ENCODE measurements around the gene S100A16. TPM values are rescaled to one million over a fixed set of nuclear protein-coding genes. Genes with fewer than 3 reads are reported as not detected.
"Not testable (repeated sequence)": the region's sequence is repeated elsewhere in the genome, so short reads cannot be mapped to it uniquely, and the experiment has no call there.

S100A16 gene
- total RNA-seq, 1 experiment from 2014 or later = 14.6 TPM

- no peak for ATAC-seq
- 0 out of 2 replicates have a peak, but pooled peaks cover 2% of the 10 kb centered on the region for H3K27me3 Mint-ChIP-seq (ENCODE audit: low read depth)
- no peak for DNase-seq (ENCODE audit: low spot score)
- TF ChIP-seq ZBTB21 (CRISPR knock-in tag; IDR thresholded peaks at IDR 0.05; ENCODE audit: borderline replicate concordance) (no peak), SMAD3 (CRISPR knock-in tag; IDR thresholded peaks at IDR 0.05; ENCODE audit: borderline replicate concordance) (no peak), FOXP4 (CRISPR knock-in tag; IDR thresholded peaks at IDR 0.05) (no peak), TCF7 (CRISPR knock-in tag; IDR thresholded peaks at IDR 0.05; ENCODE audit: low read depth) (no peak)
- H3K9me3 Mint-ChIP-seq = no peaks in the 10 kb centered on the region
- H3K4me3 Mint-ChIP-seq = no peak overlapping the region
- peaks cover 16% of the 10 kb centered on the region for H3K4me1 Mint-ChIP-seq
- ChIA-PET POLR2A (no interaction called here), CTCF (interaction anchor here (1.2 to 2.4 kb wide), 5 partner anchors 10 to 84 kb away, joined by 5 to 9 read pairs (median 6); partner anchors contain the start of genes CHTOP, S100A13 and S100A16)
- no peak overlapping the region for H3K27ac Mint-ChIP-seq
- peaks cover 3% of the 10 kb centered on the region; the same call in 1 of the 2 replicates for H3K36me3 Mint-ChIP-seq
These were observed 34.4 kb downstream of the S100A16 start for GRCh38 chr1:153578490-153578889.

- 0 out of 2 replicates have a peak, but pooled peaks cover 2% of the 10 kb centered on the region for H3K27me3 Mint-ChIP-seq (ENCODE audit: low read depth)
- CTCF ChIA-PET = interaction anchor here (0.6 to 2.7 kb wide), 10 partner anchors 9 to 83 kb away, joined by 3 to 30 read pairs (median 4); partner anchors contain the start of genes CHTOP, S100A1, S100A13 and S100A14
- no peaks in the 10 kb centered on the region for H3K9me3 Mint-ChIP-seq
- no peak overlapping the region for H3K27ac Mint-ChIP-seq
- no peak for TF ChIP-seq ZNF219 (CRISPR knock-in tag; IDR thresholded peaks at IDR 0.05; ENCODE audit: borderline replicate concordance)
- TF ChIP-seq AR (CRISPR knock-in tag; IDR thresholded peaks at IDR 0.05) = no peak
- POLR2A ChIA-PET = interaction anchor here (0.8 to 1.1 kb wide), 2 partner anchors 21 to 57 kb away, joined by 3 to 4 read pairs; no protein-coding TSS in a partner anchor
- no peak overlapping the region for H3K4me3 Mint-ChIP-seq
- peaks cover 16% of the 10 kb centered on the region for H3K4me1 Mint-ChIP-seq
- ATAC-seq (no peak), DNase-seq (ENCODE audit: low spot score) (no peak)
- H3K36me3 Mint-ChIP-seq = peaks cover 3% of the 10 kb centered on the region; the same call in 1 of the 2 replicates
These were observed 35.3 kb downstream of the S100A16 start for GRCh38 chr1:153577624-153578051.

- Mint-ChIP-seq H3K4me3 (no peak overlapping the region), H3K9me3 (no peaks in the 10 kb centered on the region), H3K27ac (no peak overlapping the region), H3K36me3 (peaks cover 3% of the 10 kb centered on the region; the same call in 1 of the 2 replicates), H3K4me1 (peaks cover 16% of the 10 kb centered on the region), H3K27me3 (ENCODE audit: low read depth) (0 out of 2 replicates have a peak, but pooled peaks cover 2% of the 10 kb centered on the region)
- TF ChIP-seq EMX1 (CRISPR knock-in tag; IDR thresholded peaks at IDR 0.05) (no peak), CREM (CRISPR knock-in tag; IDR thresholded peaks at IDR 0.05) (no peak), ZNF532 (CRISPR knock-in tag; IDR thresholded peaks at IDR 0.05; ENCODE audit: borderline replicate concordance) (no peak), KAT7 (CRISPR knock-in tag; IDR thresholded peaks at IDR 0.05; ENCODE audit: borderline replicate concordance) (no peak), NR1H2 (CRISPR knock-in tag; IDR thresholded peaks at IDR 0.05) (no peak), ZNF138 (CRISPR knock-in tag; conservative IDR thresholded peaks at IDR 0.05) (no peak), ARID4B (CRISPR knock-in tag; IDR thresholded peaks at IDR 0.05; ENCODE audit: borderline replicate concordance) (no peak), TP53 (CRISPR knock-in tag; IDR thresholded peaks at IDR 0.05) (no peak)
- no peak for DNase-seq (ENCODE audit: low spot score)
- ChIA-PET POLR2A (interaction anchor here (0.8 to 1.1 kb wide), 2 partner anchors 22 to 57 kb away, joined by 3 to 4 read pairs; no protein-coding TSS in a partner anchor), CTCF (interaction anchor here (0.7 to 2.7 kb wide), 9 partner anchors 9 to 83 kb away, joined by 3 to 30 read pairs (median 5); partner anchors contain the start of genes CHTOP, S100A1, S100A13 and S100A14)
- ATAC-seq = no peak
These were observed 35.8 kb downstream of the S100A16 start for GRCh38 chr1:153577138-153577537.

GRCh38 chr1:153575497-153575896 is 37.4 kb downstream of the S100A16 start:
- peaks cover 16% of the 10 kb centered on the region for H3K4me1 Mint-ChIP-seq
- H3K27ac Mint-ChIP-seq; POLR2A ChIA-PET; DNase-seq (ENCODE audit: low spot score); H3K9me3 Mint-ChIP-seq; H3K36me3 Mint-ChIP-seq; H3K4me3 Mint-ChIP-seq; ATAC-seq; H3K27me3 Mint-ChIP-seq (ENCODE audit: low read depth): not testable (repeated sequence)
- CTCF ChIA-PET = interaction anchor here (1.0 to 2.7 kb wide), 2 partner anchors 52 to 220 kb away, joined by 3 to 30 read pairs; partner anchors contain the start of genes S100A1 and S100A13

All from WTC11 (cell line).